Neural progenitor cell (in vitro differentiated cells): ENCODE results near the gene VCL.

ENCODE experiments used
- CTCF ChIP-seq: fragments of 200-600 bp; sonication (generic); IDR thresholded peaks from 2 replicates; pipeline ENCODE4 v1.5.1; 2017; ENCODE audit warnings: antibody characterized with exemption, mild to moderate bottlenecking
- EZH2 ChIP-seq: fragments of 200-600 bp; sonication (generic); IDR thresholded peaks from 2 replicates; pipeline ENCODE4 v1.6.1; 2017; ENCODE audit warnings: antibody characterized with exemption, mild to moderate bottlenecking, moderate library complexity

GRCh38 chr10:74071157-74071556 is 73.2 kb downstream of the VCL start:
- no peak for TF ChIP-seq EZH2
- TF ChIP-seq CTCF: no peak
